Activated CD4-positive, CD25-positive, alpha-beta regulatory T cell treated with anti-CD3 and anti-CD28 coated beads, Interleukin-2, amount 50 U/mL, for 16 hours (primary cell): ENCODE results near the gene GSN.
"Not testable (repeated sequence)": the region's sequence is repeated elsewhere in the genome, so short reads cannot be mapped to it uniquely, and the experiment has no call there.

Experiments used
- DNase-seq: peaks from one replicate; pipeline ENCODE4 v3.0.0-alpha.2; 2020; ENCODE audit warnings: low read depth, low spot score

Gene GSN

GRCh38 chr9:121288673-121289025 is 20.7 kb downstream of the GSN start:
- DNase-seq, result no peak

GRCh38 chr9:121289026-121289771 is 21.2 kb downstream of the GSN start:
- no peak for DNase-seq

GRCh38 chr9:121289772-121290370 is 21.9 kb downstream of the GSN start:
- no peak for DNase-seq

- not testable (repeated sequence) for DNase-seq
Measured at GRCh38 chr9:121291536-121291935, 23.6 kb downstream of the GSN start.

GRCh38 chr9:121292051-121292450 is 24.1 kb downstream of the GSN start:
- DNase-seq, result no peak

GRCh38 chr9:121292801-121293241 is 24.9 kb downstream of the GSN start:
- no peak for DNase-seq

- DNase-seq, result no peak
Measured at GRCh38 chr9:121294151-121294743, 26.3 kb downstream of the GSN start.

GRCh38 chr9:121294866-121295661 is 27.1 kb downstream of the GSN start:
- DNase-seq, result no peak

- DNase-seq, result no peak
Measured at GRCh38 chr9:121295662-121296191, 27.8 kb downstream of the GSN start.

GRCh38 chr9:121296213-121297127 is 28.5 kb downstream of the GSN start:
- no peak for DNase-seq

GRCh38 chr9:121297389-121297788 is 29.4 kb downstream of the GSN start:
- DNase-seq, result no peak

GRCh38 chr9:121298016-121298538 is 30.1 kb downstream of the GSN start:
- DNase-seq, result no peak

- DNase-seq, result no peak
Measured at GRCh38 chr9:121298689-121299466, 30.9 kb downstream of the GSN start.

GRCh38 chr9:121299467-121300282 is 31.7 kb downstream of the GSN start:
- no peak for DNase-seq

GRCh38 chr9:121300283-121301119 is 32.5 kb downstream of the GSN start:
- no peak for DNase-seq

- no peak for DNase-seq
Measured at GRCh38 chr9:121301881-121302286, 33.9 kb downstream of the GSN start.

GRCh38 chr9:121302341-121302740 is 34.4 kb downstream of the GSN start:
- DNase-seq, result no peak

GRCh38 chr9:121302786-121303185 is 34.8 kb downstream of the GSN start:
- no peak for DNase-seq
